H1 (cell line): ENCODE data around the gene ZIM2. TPM values are rescaled to one million over a fixed set of nuclear protein-coding genes. Genes with fewer than 3 reads are reported as not detected.

Experiments
- ATF3 ChIP-seq: IDR thresholded peaks from 2 replicates; pipeline ENCODE4 v1.6.1; 2011; ENCODE audit warnings: low read depth, mild to moderate bottlenecking, low read length; ENCODE audit not compliant: insufficient read depth
- CREB1 ChIP-seq: IDR thresholded peaks from 2 replicates; pipeline ENCODE4 v1.6.1; 2012; ENCODE audit warnings: inconsistent platforms
- EP300 ChIP-seq, 2 experiments: IDR thresholded peaks; 1 replicate in 1 of 2; 2 replicates in 1 of 2; pipeline ENCODE4 v1.6.1; 2011 to 2012; ENCODE audit warnings: low read depth in 2 of 2, low read length in 2 of 2, mild to moderate bottlenecking in 2 of 2, borderline replicate concordance in 1 of 2, inconsistent platforms in 1 of 2, moderate library complexity in 1 of 2
- GABPA ChIP-seq: IDR thresholded peaks from 2 replicates; pipeline ENCODE4 v1.6.1; 2011; ENCODE audit warnings: mild to moderate bottlenecking, low read length, moderate library complexity, borderline replicate concordance; ENCODE audit not compliant: insufficient read depth
- JUN ChIP-seq: IDR thresholded peaks from 2 replicates; pipeline ENCODE4 v1.6.1; 2011; ENCODE audit warnings: low read depth, mild to moderate bottlenecking, improper control_type of control experiment, low read length
- RBBP5 ChIP-seq: IDR thresholded peaks from 2 replicates; pipeline ENCODE4 v1.7.1; 2012; ENCODE audit warnings: low read depth, mild to moderate bottlenecking, inconsistent platforms, low read length, moderate library complexity, borderline replicate concordance
- SRF ChIP-seq: IDR thresholded peaks from 2 replicates; pipeline ENCODE4 v1.6.1; 2011; ENCODE audit warnings: mild to moderate bottlenecking, low read depth, low read length, moderate library complexity
- YY1 ChIP-seq: IDR thresholded peaks from 2 replicates; pipeline ENCODE4 v1.6.1; 2011; ENCODE audit warnings: low read depth, mild to moderate bottlenecking, low read length
- polyA plus RNA-seq, 7 experiments: library from polyadenylated mRNA; depleted of rRNA in 3 of 7; stranded (reverse) in 5 of 7; unstranded in 2 of 7; fragments of >200 nt in 5 of 7; fragments of 200-250 nt in 2 of 7; gene quantifications; 1 replicate in 5 of 7; 2 replicates in 1 of 7; 4 replicates in 1 of 7; pipeline versions ENCODE4 v1.2.1 to v1.2.3, GENCODE V29; 2011 to 2013; ENCODE audit warnings: missing spikeins in 2 of 7, mixed read lengths in 2 of 7
- total RNA-seq: library from RNA; stranded (reverse); fragmentation: NEBNext Ultra II Directional; extraction: Animal tissue kit (Norgen Biotek cat#: 25700); gene quantifications from 2 replicates; pipeline ENCODE4 v1.2.1, GENCODE V29; 2021

Gene ZIM2
- total and polyA plus RNA-seq, 2 of the 8 experiments (the other 6 are each of a cell fraction or from before 2014, with no cell fraction given) = not detected

- no peak for TF ChIP-seq ATF3
- no peak for TF ChIP-seq YY1
- no peak for TF ChIP-seq GABPA
- TF ChIP-seq EP300 (IDR thresholded peaks at IDR 0.05; ENCODE audit: borderline replicate concordance in 1 of 2, low read depth in 2 of 2, low read length in 2 of 2) = no peak
- no peak for TF ChIP-seq SRF
- no peak for TF ChIP-seq CREB1
- TF ChIP-seq JUN = no peak
- no peak for TF ChIP-seq RBBP5
Observed at GRCh38 chr19:56880592-56881190, 40.2 kb upstream of the ZIM2 start (continued).
